HepG2 (cell line): ENCODE results near the gene PIGK.

Experiments used
- ATF1 ChIP-seq: IDR thresholded peaks from 2 replicates; pipeline ENCODE4 v1.6.1; 2016; ENCODE audit warnings: mild to moderate bottlenecking, control low read depth
- CBX5 ChIP-seq: sonication (generic); formaldehyde crosslinking; IDR thresholded peaks from 2 replicates; pipeline ENCODE4 v1.4.0; 2020; ENCODE audit warnings: missing genetic modification reagents, borderline replicate concordance
- CTCF ChIP-seq: sonication (generic); formaldehyde crosslinking; IDR thresholded peaks from 2 replicates; pipeline ENCODE4 v1.5.0; 2020; ENCODE audit warnings: mild to moderate bottlenecking, missing genetic modification reagents, moderate library complexity
- ELF1 ChIP-seq: sonication (generic); formaldehyde crosslinking; IDR thresholded peaks from 2 replicates; pipeline ENCODE4 v1.4.0; 2020; ENCODE audit warnings: missing genetic modification reagents
- HIVEP1 ChIP-seq: sonication (generic); formaldehyde crosslinking; IDR thresholded peaks from 2 replicates; pipeline ENCODE4 v1.4.0; 2020; ENCODE audit warnings: mild to moderate bottlenecking, missing genetic modification reagents
- NRL ChIP-seq: sonication (generic); formaldehyde crosslinking; IDR thresholded peaks from 2 replicates; pipeline ENCODE4 v1.5.0; 2020; ENCODE audit warnings: missing genetic modification reagents, mild to moderate bottlenecking, moderate library complexity, borderline replicate concordance
- POLR2A ChIP-seq, 2 experiments: IDR thresholded peaks; 2 replicates each; pipeline ENCODE4 v1.6.1; 2011; ENCODE audit warnings: low read depth in 2 of 2, low read length in 2 of 2, mild to moderate bottlenecking in 1 of 2, moderate library complexity in 1 of 2; ENCODE audit not compliant: insufficient read depth in 1 of 2
- RXRA ChIP-seq: sonication (generic); formaldehyde crosslinking; IDR thresholded peaks from 2 replicates; pipeline ENCODE4 v1.5.1; 2020; ENCODE audit warnings: missing genetic modification reagents
- ZBTB33 ChIP-seq: sonication (generic); formaldehyde crosslinking; IDR thresholded peaks from 2 replicates; pipeline ENCODE4 v1.4.0; 2020; ENCODE audit warnings: missing genetic modification reagents

GRCh38 chr1:77095236-77095635, 124.0 kb downstream of the PIGK start:
- TF ChIP-seq CTCF (CRISPR knock-in tag), result no peak
- TF ChIP-seq ATF1 (CRISPR knock-in tag), result no peak
- TF ChIP-seq ELF1 (CRISPR knock-in tag), result no peak
- no peak for TF ChIP-seq NRL (CRISPR knock-in tag)
- TF ChIP-seq POLR2A (IDR thresholded peaks at IDR 0.05; ENCODE audit: insufficient read depth in 1 of 2, low read depth in 2 of 2, low read length in 2 of 2), result no peak
- TF ChIP-seq HIVEP1, result no peak
- TF ChIP-seq CBX5, result no peak
- TF ChIP-seq RXRA (CRISPR knock-in tag), result no peak
- no peak for TF ChIP-seq ZBTB33 (CRISPR knock-in tag)
